Activated CD8-positive, alpha-beta memory T cell treated with anti-CD3 and anti-CD28 coated beads, Interleukin-2, amount 50 U/mL, for 4 hours (primary cell): ENCODE results near the gene SLC16A4.
"Not testable (repeated sequence)": the region's sequence is repeated elsewhere in the genome, so short reads cannot be mapped to it uniquely, and the experiment has no call there.

Experiments
- DNase-seq: peaks from one replicate; pipeline ENCODE4 v3.0.0-alpha.2; 2020

Gene SLC16A4

DNA sequence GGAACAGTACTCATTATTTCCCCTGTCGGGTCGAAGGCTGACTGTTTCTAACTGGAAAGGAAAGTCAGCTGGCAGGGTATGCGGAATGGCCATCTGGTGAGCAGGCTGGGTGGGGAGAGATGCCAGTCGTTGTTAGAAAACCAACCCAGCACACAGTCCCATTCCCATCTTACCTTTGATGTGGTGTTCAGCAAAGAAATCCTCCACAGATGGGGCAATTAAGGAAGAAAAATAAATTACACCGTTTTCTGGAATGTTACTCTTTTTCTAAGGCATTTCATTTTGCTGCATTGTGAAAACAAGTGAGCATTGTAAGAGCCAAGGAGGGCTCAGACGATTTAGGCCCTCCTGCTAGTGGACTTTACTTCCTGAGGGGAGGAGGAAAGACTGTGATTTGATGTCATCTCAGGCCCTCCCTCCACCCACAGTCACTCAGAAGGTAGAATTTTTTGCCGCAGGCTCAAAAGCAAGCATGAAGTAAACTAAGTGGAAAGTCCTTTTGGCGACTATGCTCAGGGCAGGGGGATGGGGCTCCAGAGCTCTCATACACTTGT is at the start of gene SLC16A4:
Gene SLC16A4 (minus strand): TSS at position 335 of the 554 bp plus-strand sequence. CDS start 1,703 bp downstream, outside the sequence.
- no peak for DNase-seq

DNA sequence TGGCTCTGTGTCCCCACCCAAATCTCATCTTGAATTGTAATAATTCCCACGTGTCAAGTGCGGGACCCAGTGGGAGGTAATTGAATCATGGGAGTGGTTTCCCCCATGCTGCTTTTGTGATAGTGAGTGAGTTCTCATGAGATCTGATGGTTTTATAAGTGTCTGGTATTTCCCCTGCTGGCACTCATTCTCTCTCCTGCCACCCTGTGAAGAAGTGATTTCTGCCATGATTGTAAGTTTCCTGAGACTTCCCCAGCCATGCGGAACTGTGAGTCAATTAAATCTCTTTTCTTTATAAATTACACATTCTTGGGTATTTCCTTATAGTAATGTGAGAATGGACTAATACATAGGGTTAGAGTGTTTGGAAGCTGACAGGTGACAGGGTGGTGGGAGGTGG is 49.0 kb upstream of the SLC16A4 start:
- not testable (repeated sequence) for DNase-seq

DNA sequence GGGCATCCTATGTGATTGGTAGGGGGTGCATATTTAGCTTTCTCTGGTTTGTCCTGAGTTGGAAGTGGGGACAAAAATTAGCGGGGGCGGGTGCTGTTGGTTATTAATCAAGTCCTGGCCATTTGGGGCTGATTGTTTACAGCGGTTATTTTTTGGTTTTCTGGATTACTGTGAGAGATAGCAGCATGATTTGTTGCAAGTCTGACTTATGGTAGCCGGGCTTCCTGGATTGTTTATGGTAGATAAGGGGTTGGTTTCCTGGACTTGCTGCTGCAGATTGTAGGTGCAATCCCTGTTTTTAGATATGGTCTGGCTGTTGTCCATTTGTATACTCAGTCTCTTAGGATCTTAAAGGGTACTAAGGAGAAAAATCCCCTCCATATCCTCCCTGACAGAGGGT is 48.1 kb upstream of the SLC16A4 start:
- DNase-seq = no peak

DNA sequence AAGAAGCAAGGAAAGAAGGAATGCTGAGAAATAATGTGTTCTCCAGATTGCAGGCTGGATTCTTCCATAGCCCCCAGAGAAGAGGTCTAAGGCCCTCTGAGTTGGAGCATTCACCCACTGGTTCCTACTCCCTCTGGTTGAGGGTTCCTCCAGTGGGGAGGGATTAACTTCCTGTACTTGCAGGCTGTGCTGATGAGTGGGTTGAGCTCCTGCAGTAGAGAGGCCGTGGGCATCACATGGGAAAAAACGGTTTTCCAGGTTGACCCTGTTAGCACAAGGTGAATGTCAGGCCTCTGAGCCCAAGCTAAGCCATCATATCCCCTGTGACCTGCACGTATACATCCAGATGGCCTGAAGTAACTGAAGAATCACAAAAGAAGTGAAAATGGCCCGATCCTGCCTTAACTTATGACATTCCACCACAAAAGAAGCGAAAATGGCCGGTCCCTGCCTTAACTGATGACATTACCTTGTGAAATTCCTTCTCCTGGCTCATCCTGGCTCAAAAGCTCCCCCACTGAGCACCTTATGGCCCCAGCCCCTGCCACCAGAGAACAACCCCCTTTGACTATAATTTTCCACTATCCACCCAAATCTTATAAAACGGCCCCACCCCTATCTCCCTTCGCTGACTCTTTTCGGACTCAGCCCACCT is 46.9 kb upstream of the SLC16A4 start:
- DNase-seq = not testable (repeated sequence)

DNA sequence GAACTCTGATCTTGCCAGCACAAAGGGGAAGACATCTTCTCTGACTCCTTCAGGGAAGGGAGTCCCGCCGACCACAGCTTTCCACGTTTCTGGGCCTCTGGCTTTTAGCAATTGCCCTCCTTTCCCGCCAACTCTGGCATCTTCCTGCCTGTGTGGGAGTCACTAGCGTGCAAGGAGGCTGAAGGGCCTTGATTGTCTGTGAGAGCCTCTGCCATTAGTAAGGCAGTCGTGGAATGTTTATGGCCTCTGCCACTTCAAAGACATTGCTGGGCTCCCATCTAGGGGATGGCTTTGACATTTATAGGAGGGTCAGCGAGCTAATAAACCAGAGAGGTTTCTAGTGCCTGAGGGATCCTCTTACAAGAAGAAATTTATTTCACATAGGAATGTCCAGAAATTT is 45.8 kb upstream of the SLC16A4 start:
- no peak for DNase-seq

DNA sequence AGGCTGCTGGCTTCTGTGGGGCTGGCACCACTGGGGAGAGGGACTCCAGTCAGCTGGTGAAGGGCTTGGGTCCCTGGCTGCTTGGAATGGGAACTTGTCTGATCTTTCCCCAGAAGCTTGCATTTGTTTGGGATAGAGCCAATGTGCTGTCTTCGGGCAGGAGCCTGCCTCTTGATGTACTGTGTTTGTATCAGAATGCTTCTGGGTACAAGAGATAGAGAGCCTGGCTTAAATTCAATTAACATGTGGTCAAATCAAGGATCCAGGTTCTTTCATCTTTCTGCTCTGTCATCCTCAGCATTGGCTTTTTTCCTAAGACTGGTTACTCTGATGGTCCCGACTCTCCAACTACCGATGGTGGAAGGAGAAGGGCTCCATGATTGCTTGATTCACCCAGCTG is 44.1 kb upstream of the SLC16A4 start:
- DNase-seq = no peak

DNA sequence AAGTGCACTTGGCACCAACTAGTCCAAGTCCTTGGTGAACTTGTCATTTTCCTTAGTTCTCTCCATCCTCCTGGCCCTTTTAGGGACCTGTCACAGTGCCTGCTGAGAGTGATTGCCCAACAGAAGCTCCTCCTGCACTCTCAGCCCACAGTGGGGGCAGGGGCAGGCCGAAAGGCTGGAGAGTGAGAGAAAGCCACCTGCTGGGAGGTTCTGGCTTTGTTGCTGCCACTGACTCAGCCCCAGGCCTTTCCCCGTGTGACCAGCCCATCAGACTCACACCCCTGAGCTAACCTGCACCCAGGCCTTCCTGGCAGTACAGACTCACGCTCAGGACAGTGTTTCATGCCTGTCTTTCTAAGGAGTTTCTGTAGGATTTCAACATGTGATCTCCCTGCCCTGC is 43.0 kb upstream of the SLC16A4 start:
- DNase-seq = no peak

DNA sequence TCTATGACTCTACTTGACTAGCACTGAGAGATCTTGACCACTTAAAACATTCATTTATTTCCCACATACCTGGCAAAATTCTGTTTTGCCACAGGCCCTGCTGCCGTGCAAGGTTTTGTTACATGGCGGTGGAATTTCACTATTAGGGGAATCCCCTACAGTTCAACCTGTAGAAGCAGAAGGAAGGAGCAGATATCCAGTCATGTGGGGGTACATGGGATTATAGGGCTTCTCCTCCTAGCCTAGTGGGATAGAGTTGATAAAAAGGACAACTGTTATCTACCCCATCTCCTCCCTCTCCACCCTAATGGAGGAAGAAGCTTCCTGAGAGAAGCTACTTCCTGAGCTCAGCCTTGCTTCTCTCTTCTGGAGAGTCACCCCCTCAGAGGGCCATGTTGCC is 42.4 kb upstream of the SLC16A4 start:
- no peak for DNase-seq

DNA sequence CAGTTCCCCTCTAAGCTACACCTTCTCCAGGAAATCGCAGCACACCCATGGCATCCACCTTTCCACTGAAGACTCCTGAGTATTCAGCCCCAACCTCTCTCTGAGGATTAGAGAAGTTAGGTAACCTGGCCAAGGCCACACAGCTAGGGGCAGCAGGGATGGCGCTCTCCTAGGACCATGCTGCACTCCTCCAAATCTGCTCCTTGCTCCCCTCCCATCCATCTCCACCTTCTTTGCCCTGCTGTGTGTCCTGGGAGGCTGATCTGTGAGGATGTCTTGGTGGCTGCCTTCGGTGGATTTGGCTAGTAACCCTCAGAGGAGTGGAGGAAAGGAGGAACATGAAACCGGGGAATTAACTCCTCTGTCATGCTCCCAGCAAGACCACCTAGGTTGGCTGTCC is 40.1 kb upstream of the SLC16A4 start:
- DNase-seq = no peak

DNA sequence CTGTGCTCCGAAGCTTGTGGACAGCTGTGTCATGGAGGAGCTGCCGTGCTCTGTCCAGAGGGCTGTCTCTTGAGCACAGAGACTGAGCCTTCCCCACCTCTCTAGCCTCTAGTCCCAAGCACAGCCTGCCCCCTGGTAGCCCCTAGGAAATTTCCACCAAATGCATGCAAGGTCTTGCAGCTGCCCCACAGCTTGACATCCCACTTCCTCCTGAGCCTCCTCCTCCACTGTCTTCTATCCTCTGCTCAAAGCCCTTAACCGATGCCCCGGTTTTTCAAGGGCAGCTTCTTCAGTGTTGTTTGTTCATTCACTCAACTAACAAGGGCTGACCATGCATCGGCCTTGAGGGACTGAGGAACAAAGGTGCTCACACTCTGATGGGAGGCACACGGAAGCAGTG is 39.5 kb upstream of the SLC16A4 start:
- DNase-seq = no peak

DNA sequence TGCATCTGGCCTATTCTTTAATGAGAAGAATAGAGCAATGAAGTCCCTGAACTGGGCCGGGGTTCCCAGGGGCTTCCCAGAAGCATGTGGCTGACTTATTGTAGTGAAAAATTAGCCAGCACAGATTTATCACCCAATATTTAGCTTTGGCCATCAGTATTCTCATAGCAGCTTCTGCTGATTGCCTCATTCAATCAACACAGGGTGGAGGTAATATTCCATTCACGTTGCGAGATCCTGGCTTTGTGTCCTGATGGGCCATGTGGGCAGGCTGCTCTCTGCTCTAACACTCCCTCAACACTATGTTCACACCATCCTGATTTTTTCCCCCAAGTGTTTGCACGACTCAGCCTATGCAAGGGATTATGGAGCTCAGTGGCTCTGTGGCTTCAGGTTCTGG is 38.1 kb upstream of the SLC16A4 start:
- DNase-seq = no peak

DNA sequence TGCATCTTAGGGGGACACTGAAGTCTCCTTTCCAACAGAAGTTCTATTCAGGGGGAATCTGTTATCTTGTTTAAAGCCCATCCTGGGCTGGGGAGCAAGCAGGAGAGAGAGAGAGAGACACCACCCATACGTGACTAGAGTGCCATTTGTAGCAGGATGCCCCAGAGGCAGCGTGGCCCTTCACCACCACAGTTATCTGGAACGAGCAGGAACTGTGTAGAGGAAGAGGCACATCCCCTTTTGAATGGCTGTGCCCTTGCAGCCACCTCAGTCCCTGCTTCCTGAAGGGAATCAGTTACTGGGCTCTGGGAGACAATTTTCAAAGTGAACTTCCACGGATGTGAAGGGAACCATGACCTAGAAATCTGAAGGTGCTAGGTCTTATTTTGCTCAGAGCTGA is 36.0 kb upstream of the SLC16A4 start:
- no peak for DNase-seq

DNA sequence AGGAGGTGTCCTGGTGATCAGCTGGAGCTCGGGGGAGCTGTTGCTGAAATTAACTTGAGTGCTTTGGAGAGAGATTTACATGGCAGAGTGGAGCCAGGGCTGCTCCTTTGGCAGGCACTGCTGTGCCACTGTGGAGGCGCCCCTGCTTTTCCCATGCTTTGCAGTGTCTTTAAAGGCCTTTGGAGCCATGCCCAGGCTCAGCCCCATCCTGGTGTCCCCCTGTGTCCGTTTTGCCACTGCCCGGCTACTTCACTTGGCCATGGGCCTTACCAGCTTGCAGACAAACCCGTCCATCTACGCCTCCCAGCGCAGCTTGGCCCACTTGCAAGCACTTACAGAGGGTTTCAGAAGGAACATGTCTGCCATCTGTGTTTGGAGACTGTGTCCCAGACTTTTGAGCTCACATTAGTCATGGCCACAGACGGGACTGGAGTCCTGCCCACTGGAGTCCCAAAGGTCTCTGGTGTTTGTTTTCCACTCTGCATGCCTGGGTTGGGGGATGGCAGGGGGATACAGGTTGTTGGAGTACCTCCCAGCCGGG is 34.9 kb upstream of the SLC16A4 start:
- DNase-seq = no peak

DNA sequence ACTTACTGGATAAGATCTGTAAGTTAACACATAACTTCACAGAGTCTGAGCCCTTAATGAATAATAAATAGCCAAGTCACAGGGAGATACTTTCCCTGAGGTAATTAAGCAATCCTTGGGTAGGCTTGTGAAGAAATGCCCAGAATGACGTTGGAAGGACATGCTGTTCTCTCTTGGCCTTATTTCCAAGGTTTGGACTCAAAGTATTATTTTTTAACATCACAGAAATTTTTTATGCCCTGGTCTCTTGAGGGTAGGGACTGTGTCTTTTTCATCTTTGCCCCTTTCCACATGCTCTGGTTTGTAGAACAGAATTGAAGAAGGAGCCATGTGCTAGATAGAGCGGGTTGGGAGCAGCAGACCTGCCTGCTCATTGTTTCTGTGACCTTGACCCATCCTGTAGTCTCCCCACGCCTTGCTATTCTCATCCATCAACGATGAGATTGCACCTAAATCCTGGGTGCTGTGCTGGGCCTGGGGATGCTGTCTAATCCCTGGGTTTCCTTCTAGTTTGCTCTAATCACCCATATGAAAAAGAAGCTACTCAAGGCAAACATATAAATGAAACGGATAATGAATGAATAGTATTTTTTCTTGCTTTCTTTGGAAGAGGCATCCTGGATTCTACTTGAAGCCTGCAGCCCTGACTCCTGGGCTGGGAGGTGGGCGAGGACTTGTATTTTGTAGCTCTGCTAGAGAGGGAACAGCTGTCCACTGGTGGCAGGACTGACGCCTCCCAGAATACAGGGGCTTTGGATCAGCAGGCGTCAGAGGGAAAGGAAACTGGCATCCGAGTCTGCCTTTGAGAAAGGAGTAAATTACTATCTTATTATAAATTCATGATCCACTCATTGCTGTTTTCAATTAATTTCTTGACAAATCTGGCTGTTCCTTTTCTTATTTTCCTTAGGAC is 34.1 kb upstream of the SLC16A4 start:
- DNase-seq = no peak

DNA sequence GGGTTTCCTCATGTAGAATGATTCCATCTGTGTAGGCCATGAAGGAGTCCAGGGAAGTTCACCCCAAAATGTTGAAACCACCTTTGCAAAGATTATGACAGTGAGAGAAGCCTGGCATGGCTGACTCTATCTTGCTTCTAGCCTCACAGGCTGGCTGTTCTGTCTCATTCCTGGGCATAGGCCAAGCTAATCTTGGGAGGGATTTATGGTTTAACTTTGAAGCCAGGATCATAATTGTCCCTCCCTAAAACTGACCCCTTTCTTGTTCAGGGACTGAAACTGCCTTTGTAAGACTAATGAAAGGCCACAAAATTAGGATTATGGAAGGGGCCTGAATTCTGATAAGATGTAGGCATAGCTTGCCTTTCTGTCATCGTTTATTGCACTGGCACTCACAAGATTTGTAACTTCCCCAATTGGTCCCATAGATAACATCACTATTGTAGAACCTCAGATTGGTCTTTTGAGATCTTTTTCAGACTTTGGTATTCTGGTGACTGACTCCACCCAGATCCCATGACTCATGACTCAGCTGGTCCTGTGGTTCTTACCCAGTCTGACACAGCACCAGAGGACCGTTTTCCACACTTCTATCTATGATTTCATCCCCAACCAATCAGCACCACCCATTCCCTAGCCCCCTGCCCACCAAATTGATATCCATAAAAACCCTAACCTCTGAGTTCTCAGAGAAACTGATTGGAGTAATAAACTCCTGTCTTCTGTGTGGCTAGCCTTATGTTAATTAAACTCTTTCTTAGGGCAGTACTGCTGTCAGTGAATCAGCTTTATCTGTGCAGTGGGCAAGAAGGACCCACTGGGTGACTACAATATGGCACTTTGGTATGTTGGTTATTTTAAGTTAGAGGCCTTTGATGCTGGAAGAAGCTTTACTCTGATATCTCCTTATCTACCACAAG is 30.3 kb upstream of the SLC16A4 start:
- no peak for DNase-seq

DNA sequence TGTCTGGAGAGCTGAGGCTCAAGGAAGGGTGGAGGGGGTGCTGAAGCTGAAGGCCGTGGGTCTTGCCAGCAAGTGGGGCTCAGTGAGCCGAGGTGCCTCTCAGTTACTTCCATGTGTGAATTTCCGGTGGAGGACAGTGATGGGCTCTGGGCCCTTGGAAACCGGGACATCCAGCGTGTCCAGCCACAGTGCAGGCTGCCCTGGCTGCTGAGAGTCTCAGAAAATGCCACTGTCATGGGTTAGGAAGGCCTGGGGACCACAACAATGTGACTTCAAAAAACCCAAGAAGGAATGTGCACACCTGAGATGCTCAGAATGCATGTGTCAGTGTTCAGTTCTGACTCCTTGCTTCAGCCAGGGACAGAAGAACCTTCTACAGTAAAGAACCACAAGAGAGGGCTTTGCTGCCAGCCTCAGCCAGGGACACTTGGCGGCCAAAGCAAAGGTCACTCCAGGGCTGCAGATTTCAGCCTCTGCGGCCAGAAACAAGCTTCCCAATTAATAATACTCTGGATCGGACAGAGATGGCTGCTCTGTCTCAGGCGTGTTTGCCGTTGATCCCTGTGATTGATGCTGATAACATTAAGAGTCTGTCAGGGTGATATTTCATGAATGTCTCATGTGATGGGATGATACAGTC is 29.3 kb upstream of the SLC16A4 start:
- DNase-seq = no peak

DNA sequence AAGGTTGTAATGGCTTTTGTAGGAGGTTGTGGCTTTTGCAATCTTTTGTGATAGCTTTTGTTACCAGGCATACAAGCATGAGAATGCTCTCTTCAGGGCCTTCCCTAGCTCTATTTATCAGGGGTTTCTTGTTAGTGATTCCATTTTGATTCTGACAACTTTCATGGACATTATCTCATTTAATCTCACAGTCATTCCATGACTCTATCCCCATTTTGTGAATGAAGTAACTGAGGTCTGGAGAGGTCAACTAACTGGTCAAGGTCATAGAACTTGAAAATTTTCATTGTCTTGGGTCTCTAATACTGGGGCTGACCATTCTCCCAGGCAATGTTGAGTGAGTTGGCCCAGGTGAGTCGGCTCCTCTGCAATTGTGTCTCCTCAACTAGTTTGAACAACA is 27.9 kb upstream of the SLC16A4 start:
- DNase-seq = no peak

DNA sequence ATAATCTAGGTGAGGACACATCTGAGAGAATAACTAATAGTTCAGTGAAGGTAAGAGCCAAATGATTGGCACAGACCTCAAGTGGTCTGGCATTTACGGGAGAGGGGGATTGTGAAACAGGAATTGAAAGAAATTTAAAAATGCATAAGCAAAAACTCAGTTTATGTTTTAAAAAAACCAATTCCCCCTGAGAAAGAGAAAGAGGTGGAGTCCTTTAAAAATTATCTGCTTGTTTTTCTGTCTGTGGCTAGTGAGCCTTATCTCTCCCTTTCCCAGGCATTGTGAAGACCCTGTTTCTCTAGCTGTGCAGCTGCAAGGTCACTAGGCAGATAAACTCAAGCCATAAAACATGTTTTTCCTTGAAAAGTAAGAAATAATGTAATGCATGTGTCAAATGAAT is 22.2 kb upstream of the SLC16A4 start:
- not testable (repeated sequence) for DNase-seq

DNA sequence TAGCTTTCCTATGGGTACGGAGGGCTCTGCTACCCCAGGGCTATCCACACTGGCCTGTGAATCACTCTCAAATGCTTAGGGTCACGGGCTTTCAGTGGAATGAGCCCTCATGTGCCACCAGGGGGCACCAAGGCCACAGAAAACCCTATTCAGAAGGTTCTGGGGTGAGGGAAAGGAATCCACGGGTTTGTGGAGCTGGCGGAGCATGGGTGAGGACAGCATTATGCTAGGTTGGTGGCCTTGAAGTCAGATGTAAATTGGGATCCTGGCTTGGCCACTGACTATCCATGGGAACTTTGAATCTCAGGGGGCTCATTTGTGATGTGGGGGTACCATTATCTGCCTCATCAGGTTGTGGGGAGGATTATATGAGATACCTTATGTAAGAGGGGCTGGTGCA is 21.8 kb upstream of the SLC16A4 start:
- peak; percentile 61 for DNase-seq

DNA sequence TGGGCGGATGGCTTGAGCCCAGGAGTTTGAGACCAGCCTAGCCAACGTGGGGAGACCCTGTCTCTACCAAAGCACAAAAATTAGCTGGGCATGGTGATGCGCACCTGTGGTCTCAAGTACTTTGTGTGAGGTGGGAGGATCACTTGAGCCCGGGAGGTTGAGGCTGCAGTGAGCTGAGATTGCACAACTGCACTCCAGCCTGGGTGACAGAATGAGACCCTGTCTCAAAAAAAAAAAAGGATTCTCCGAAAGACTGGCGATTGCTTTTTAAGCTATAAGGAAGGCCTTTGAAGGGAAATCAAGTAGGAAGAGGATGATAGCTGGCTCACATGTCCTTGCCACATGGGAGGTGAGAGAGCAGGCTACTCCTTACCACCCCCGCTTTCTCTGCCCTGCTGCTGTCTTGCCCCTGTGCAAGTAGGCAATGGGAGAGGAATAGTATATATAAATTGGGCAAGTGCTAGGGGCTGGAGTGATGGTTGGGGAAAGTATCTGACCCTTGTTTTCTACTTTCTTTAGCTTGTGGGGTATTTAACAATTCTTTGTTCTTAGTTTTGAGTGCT is 20.4 kb upstream of the SLC16A4 start:
- DNase-seq = no peak

DNA sequence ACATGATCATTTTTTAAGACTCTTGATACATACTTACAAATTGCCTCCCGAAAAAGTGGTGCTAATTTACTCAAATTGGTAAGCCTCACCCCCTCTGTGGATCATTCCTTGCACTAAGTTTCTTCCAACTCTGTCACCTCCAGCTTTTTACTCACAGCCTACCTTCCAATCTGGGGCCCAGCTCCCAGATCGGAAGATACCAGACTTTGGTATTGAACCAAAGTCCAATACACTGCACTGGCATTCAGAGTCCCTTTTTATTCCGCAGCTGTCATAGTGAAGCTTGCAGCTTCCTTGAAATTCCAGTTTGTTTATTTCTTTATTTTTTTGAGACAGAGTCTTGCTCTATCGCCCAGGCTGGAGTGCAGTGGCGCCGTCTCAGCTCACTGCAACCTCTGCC is 18.5 kb upstream of the SLC16A4 start:
- DNase-seq = no peak

DNA sequence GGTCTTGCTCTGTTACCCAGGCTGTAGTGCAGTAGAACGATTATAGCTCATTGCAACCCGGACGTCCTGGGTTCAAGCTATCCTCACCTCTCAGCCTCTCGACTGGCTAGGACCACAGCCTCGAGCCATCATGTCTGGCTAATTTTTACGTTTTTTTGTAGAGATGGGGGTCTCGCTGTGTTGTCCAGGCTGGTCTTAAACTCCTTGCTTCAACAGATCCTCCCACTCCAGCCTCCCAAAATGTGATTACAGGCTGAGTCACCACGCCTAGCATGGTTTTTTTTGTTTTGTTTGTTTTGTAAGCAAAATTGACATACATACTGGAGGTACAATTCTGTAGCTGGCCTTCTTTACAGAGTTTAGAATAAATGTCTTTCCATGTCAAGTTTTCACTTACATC is 17.7 kb upstream of the SLC16A4 start:
- DNase-seq = no peak
